GM19099 (cell line): ENCODE measurements around the gene SENP6.

Source experiments
- POLR2A ChIP-seq: IDR thresholded peaks from 3 replicates; pipeline ENCODE4 v1.6.1; 2011; ENCODE audit warnings: low read depth; ENCODE audit not compliant: insufficient read length; ENCODE audit errors: extremely low read depth

Gene SENP6

DNA sequence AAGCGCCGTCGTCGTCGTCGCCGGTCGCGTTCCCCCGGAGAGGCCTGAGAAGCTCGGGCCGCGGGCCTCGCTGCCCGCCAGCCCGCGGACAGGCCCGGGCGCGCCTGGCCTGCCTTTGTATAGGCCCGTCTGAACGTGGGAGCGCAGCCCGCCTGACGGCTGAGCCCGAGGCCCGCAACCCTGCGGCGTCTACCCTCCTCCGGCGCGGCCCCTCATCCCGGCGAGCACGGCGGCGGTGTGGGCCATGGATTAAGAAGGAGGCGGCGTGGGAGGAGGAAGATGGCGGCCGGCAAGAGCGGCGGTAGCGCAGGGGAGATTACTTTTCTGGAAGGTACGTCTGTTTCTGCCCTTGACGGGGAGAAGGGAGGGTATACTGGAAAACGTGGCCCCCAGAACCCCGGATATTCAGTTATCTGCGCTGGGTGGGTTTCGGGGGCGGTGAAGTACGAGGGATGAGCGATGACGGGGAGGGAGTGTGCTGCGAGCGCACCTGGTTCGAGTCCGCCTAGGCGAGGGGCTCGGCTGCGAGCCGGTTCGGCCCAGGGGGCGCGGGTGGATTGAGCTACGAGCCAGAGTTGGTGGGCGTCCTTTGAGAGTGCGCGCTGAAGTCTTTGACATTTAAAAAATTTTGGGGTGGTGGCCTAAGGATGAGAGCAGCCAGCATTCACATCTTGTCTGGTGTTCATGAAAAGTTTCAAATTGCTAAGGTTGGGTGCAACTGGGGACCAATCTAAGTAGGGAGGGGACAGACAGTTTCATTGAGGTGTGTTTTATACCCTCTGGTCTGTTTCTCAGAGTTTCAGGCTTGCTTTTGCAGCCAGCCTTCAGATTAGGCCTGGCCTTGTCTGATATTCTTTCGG, 796 bp downstream of the SENP6 start:
- no peak for TF ChIP-seq POLR2A

DNA sequence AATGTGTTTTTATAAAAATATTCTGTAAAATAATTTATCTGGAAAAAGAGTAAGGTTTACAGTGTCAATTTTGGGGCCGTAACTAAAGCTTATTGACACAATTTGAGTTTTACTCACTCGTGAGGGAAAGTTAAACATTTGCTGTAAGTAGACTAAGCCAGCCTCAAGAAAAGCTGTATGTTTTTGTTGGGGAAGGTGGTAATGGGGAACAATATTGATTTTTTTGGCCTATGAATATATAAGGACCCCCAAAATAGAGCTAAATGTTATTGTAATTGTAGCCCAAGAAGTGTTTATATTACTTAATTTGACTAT, 1.4 kb downstream of the SENP6 start:
- no peak for TF ChIP-seq POLR2A

DNA sequence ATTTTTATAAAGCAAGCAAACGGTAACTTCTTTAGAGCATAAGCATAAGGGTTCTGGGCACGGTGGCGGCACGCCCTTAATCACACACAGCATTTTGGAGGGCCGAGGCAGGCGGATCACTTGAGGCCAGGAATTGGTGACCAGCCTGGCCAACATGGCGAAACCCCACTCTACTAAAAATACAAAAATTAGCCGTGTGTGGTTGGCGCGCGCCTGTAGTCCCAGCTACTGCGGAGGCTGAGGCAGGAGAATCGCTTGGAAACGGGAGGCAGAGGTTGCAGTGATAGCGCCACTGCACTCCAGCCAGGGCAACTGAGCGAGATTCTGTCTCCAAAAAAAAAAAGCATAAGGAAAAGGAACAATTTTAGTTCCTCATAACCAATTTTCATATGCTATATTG, 2.6 kb downstream of the SENP6 start:
- no peak for TF ChIP-seq POLR2A

DNA sequence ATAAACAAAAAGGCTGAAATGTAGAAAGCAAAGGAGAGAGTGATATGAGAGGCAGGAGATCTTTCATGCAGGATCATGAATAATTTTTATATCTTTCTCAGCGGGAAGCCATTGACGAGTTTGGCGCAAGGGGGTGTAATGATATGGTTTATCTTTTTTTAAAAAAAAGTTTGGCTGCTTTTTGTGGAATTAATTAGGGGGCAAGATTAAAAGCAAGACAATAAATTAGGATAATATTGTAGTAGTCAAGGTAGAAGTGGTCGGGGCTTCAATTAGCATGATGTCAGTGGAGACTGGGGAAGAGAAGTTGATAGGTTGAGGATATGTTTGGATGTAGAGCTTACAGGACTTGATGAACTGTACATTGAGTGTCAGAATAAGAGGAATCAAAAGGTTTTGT, 4.0 kb downstream of the SENP6 start:
- TF ChIP-seq POLR2A = no peak

DNA sequence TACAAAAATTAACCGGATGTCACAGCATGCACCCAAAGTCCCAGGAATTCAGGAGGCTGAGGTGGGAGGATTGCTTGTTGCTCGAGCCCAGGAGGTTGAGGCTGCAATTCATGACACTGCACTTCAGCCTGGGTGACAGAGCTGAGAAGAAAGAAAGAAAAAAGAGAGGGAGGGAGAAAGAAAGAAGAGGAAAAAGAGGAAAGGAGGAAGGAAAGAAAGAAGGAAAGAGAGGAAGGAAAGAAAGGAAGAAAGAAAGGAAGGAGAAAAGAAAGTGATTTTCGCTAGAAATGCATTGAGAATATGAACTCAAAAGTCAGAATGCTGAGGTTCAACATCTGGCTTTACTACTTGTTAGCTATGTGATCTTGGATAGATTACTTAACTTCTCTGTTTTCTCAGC, 6.6 kb downstream of the SENP6 start:
- TF ChIP-seq POLR2A = no peak

DNA sequence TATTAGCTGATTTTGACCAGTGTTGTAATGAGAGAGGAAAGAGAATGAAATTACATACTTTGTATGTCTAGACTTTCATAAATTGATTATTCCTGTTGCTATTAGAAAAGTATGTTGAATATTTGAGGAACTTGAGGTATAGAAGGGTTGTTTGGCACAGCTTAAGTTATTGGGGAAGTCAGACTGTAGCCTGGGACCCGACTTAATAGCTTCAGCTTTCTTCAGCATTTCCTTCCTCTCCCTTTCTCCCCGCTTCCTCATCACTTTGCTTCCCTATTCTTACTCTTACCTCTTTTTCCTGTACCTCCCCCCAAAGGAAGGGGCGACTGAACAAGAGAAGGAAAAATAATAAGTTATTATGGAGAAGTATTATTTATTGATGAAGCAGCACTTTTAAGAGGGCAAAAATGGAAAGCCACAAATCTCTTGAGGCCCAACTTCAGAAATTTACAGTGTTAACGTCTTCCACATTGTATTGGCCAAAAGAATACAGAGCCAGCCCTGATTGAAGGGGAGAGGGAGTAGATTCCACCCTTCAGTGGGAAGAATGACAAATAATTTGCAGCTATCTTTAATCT, 7.4 kb downstream of the SENP6 start:
- no peak for TF ChIP-seq POLR2A

DNA sequence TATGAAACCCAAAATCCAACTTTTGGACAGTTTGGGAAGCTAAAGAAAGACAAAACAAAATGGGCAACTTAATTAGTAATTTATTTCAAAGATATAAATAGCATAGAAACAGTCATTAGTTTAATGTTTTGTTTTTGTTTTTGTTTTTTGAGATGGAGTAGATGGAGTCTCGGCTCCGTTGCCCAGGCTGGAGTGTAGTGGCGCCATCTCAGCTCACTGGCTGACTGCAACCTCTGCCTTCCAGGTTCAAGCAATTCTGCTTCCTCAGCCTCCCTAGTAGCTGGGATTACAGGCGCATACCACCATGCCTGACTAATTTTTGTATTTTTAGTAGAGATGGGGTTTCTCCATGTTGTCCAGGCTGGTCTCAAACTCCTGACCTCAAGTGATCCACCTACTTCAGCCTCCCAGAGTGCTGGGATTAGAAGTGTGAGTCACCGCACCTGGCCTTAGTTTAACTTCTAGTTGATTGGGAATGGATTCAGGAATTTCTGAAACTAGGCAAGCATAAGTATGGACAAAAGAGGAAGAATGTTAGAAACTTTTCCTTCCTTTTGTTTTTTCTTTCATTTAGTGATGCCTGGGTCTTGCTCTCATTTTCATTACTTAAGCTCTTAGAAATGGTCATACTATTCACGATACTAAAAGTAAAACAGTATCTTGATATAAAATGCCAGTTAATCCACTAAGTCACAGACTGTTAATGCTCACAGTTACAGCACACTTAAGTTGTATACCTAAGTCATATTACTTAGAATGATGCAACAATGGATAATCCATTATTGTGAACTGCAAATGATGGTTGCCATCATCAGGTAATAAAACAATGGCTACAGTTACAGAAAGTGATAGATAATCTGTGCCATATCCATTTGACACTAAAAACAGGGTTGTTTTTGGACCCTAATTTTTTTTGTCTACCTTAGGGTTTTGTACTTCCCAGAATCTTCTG, 8.2 kb downstream of the SENP6 start:
- no peak for TF ChIP-seq POLR2A

DNA sequence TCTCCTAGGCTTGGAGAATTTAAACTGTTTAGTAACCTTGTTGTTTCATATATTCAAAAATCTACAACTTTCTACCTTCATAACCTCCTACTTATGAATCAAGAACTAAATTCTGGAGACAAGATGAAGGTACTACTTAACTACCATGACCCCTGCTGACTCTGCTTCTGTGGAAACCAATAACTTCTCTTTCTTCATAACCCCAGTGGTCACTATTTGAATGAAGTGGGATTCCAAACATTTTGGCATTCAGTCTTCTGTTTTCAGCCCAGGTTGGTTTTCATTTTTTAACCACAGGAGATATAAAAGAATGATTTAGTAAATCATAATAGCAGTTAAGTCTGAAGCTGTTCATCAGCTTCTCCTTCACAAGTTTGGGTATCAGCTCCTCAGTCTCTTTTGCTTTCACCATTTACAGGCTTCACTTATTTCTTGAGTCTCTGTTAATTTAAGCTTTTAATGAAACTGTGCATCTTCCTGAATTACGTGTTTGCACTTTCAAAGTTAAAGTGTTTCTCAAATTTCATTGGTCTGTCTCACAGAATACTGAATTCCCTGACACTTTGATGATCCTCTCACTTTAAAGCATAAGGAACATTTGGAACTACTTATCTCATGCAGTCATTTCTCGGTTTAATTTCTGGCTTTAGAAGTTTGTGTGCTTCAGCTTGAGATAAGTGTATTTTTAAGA, 9.5 kb downstream of the SENP6 start:
- no peak for TF ChIP-seq POLR2A

DNA sequence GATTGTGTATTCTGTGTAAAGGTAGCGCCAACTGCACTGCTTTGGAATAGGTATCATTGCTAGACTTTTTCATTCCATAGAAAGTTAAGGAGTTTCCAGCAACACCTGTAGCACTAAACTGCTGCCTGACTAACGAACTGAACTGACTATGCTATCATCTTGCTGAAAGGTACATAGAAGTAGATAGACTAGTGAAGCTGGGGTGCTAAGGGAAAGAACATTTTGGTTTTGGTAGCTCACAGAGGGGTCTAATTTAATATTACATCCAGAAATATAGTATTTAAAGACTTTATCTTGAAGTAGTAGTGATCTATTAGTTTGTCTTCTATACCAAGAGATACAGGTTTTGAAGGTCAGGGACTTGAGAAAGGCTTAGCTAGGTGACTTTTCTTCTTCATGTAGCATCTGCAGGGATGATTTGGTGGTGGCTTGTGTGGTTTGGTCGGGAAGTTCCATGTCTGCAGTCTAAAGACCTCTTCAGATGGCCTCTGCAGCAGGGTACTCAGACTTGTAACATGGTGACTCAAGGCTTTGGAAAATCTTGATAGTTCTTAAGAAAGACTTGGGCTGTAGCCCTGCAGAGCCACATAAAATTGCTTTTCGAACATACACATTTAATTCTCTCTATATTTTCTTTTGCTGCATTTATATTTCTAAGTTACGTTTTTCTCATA, 10.2 kb downstream of the SENP6 start:
- no peak for TF ChIP-seq POLR2A

DNA sequence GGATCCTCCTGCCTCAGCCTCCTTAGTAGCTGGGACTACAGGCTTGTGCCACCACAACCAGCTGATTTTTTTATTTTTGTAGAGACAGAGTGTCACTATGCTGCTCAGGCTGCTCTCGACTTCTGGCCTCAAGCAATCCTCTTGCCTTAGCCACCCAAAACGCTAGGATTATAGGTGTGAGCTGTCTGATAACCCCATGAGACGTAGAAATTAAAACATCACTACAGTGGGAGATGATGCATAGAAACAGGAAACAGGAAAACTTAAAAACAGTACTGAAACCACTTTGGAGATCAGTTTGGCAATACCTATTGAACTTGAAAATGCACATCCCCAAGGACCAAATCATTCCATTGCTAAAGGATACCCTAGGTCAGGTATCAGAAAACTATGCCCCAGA, 10.8 kb downstream of the SENP6 start:
- no peak for TF ChIP-seq POLR2A

DNA sequence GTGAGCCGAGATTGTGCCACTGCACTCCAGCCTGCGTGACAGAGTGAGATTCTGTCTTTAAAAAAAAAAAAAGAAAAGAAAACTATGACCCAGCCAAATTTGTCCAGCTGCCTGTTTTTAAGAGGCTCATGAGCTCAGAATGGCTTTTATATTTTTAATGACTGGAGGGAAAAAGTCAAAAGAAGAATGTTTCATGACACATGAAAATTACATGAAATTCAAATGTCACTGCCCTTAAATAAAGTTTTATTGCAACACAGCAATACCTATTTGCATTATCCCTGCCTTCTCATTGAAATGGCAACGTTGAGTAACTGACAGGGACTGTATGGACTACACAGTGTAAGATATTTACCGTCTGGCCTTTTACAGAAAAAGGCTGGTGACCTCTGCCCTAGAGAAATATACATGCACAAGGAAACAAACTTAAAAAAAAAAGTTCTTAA, 11.4 kb downstream of the SENP6 start:
- TF ChIP-seq POLR2A = no peak

DNA sequence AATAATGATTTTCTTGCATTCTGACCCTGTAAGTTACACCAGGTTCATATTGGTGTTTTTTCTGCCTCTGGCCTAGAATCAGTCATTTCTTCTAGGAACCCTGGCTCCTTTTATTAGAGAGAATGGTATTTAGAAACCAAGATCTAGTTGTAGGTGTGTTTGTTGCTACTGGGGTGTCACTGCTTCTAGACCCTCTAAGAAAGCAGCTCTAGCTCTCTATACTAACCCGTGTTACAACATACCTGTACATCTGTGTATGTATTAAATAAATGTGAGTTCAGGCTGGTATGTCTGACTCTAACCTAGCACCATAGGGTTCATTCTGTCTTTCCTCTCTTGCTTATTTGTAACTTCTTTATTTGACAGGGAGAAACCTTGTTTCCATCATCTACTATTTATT, 16.8 kb downstream of the SENP6 start:
- TF ChIP-seq POLR2A = no peak

DNA sequence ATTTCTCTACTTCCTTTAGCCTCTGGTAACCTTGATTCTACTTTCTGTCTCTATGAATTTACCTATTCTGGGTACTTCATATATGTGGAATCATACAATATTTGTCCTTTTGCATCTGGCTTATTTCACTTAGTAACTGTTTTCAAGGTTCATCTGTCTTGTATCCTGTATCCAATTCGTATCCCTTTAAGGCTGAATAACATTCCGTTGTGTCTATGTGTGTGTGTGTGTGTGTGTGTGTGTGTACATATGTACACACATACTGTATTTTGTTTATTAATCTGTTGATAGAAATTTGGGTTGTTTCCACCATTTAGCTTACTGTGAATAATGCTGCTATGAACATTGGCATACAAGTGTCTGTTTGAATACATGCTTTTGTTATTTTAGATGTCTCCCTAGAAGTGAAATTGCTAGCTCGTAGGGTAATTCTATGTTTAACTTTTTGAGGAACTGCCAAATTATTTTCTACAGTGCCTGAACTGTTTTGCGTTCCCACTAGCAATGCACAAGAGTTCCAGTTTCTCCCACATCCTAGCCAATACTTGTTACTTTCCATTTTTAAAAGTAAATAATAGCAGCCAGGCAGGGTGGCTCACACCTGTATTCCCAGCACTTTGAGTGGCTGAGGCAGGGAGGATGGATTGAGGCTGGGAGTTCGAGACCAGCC, 17.7 kb downstream of the SENP6 start:
- TF ChIP-seq POLR2A = no peak
